Keratinocyte (primary cell): ENCODE data around the gene ANKRD28. TPM values are rescaled to one million over a fixed set of nuclear protein-coding genes. Genes with fewer than 3 reads are reported as not detected.

Source experiments
- DNase-seq: peaks from one replicate; pipeline ENCODE4 v3.0.0-alpha.2; 2011; ENCODE audit warnings: low read depth, missing footprints, low spot score
- FAIRE-seq: peaks from 2 replicates; lab custom pipeline; 2011; peaks lifted over from hg19 to GRCh38; lab: Jason Lieb, UNC
- H2AFZ ChIP-seq: 2 replicates; pipeline ENCODE4 v1.6.0; 2012; ENCODE audit warnings: low read length, control low read depth, inconsistent platforms; ENCODE audit not compliant: control insufficient read depth
- H3K27ac ChIP-seq: 2 replicates; pipeline ENCODE4 v1.5.1; 2011; ENCODE audit warnings: low read length; ENCODE audit not compliant: control insufficient read depth, insufficient read depth
- H3K27me3 ChIP-seq: 3 replicates; pipeline ENCODE4 v1.6.0; 2011; ENCODE audit warnings: low read length; ENCODE audit not compliant: control insufficient read depth, insufficient read depth; ENCODE audit errors: extremely low read depth
- H3K36me3 ChIP-seq, 2 experiments: 2 replicates in 1 of 2; 3 replicates in 1 of 2; pipeline ENCODE4 v1.5.1; 2011; ENCODE audit warnings: low read length in 2 of 2, mild to moderate bottlenecking in 1 of 2; ENCODE audit not compliant: control insufficient read depth in 2 of 2, insufficient read depth in 2 of 2; ENCODE audit errors: extremely low read depth in 1 of 2
- H3K4me1 ChIP-seq: 3 replicates; pipeline ENCODE4 v1.5.1; 2011; ENCODE audit warnings: low read length; ENCODE audit not compliant: control insufficient read depth, insufficient read depth; ENCODE audit errors: extremely low read depth
- H3K4me2 ChIP-seq: 3 replicates; pipeline ENCODE4 v1.6.0; 2011; ENCODE audit warnings: low read depth, low read length; ENCODE audit not compliant: control insufficient read depth, insufficient read depth; ENCODE audit errors: extremely low read depth
- H3K4me3 ChIP-seq, 3 experiments: fragments of 200-600 bp in 1 of 3; sonication (generic) in 1 of 3; 2 replicates in 2 of 3; 3 replicates in 1 of 3; pipeline ENCODE4 v1.5.1; 2011 to 2016; ENCODE audit warnings: low read length in 3 of 3, mild to moderate bottlenecking in 3 of 3, control low read depth in 2 of 3, inconsistent platforms in 1 of 3, low read depth in 1 of 3, mixed read lengths in 1 of 3, mixed run types in 1 of 3, moderate library complexity in 1 of 3; ENCODE audit not compliant: control insufficient read depth in 2 of 3, insufficient read depth in 2 of 3; ENCODE audit errors: extremely low read depth in 1 of 3
- H3K79me2 ChIP-seq: 2 replicates; pipeline ENCODE4 v1.6.0; 2012; ENCODE audit warnings: low read length; ENCODE audit not compliant: control insufficient read depth, insufficient read depth
- H3K9ac ChIP-seq: 3 replicates; pipeline ENCODE4 v1.6.0; 2011; ENCODE audit warnings: low read length; ENCODE audit not compliant: control insufficient read depth, insufficient read depth; ENCODE audit errors: extremely low read depth
- H3K9me1 ChIP-seq: 3 replicates; pipeline ENCODE4 v1.6.0; 2011; ENCODE audit warnings: low read length; ENCODE audit not compliant: control insufficient read depth, insufficient read depth; ENCODE audit errors: extremely low read depth
- H3K9me3 ChIP-seq: 2 replicates; pipeline ENCODE4 v1.5.1; 2012; ENCODE audit warnings: low read depth, low read length; ENCODE audit not compliant: control insufficient read depth
- H4K20me1 ChIP-seq: 3 replicates; pipeline ENCODE4 v1.6.0; 2011; ENCODE audit warnings: low read length; ENCODE audit not compliant: control insufficient read depth, insufficient read depth; ENCODE audit errors: extremely low read depth
- EZH2 ChIP-seq: IDR thresholded peaks from one replicate; pipeline ENCODE4 v1.6.1; 2012; ENCODE audit warnings: inconsistent platforms, mild to moderate bottlenecking, low read length, moderate library complexity
- dilution Hi-C: fragments of 300-500 bp; cut with MboI; formaldehyde crosslinking; loops from one replicate; pipeline ENCODE4 v1.7.0; 2020; ENCODE audit warnings: low sequenced_read_pairs; ENCODE audit not compliant: extremely low pct_ligation_motif_present
- polyA plus RNA-seq, 5 experiments: library from polyadenylated mRNA; depleted of rRNA in 3 of 5; stranded (reverse) in 3 of 5; stranded (forward) in 1 of 5; unstranded in 1 of 5; fragments of >200 nt; gene quantifications; 1 replicate in 1 of 5; 2 replicates in 3 of 5; 3 replicates in 1 of 5; pipeline versions ENCODE4 v1.2.1 to v1.2.3, GENCODE V29; 2011 to 2012; ENCODE audit warnings: missing spikeins in 2 of 5, low read depth in 1 of 5, low replicate concordance in 1 of 5
- TF ChIP-seq, protein P1 (sequence below), 3 experiments: IDR thresholded peaks in 1 of 3; conservative IDR thresholded peaks in 1 of 3; optimal IDR thresholded peaks in 1 of 3; 2 replicates in 2 of 3; 3 replicates in 1 of 3; pipeline versions ENCODE3 to v1.5.1; 2011; ENCODE audit warnings: low read length in 3 of 3, mild to moderate bottlenecking in 3 of 3, moderate library complexity in 2 of 3, control low read depth in 1 of 3, inconsistent platforms in 1 of 3; ENCODE audit not compliant: insufficient read depth in 2 of 3; ENCODE audit errors: extremely low read depth in 1 of 3

The ANKRD28 gene
- polyA plus RNA-seq, 1 donor (not counting 4 experiments of a cell fraction or from before 2014, with no cell fraction given): 32.7 TPM

DNA sequence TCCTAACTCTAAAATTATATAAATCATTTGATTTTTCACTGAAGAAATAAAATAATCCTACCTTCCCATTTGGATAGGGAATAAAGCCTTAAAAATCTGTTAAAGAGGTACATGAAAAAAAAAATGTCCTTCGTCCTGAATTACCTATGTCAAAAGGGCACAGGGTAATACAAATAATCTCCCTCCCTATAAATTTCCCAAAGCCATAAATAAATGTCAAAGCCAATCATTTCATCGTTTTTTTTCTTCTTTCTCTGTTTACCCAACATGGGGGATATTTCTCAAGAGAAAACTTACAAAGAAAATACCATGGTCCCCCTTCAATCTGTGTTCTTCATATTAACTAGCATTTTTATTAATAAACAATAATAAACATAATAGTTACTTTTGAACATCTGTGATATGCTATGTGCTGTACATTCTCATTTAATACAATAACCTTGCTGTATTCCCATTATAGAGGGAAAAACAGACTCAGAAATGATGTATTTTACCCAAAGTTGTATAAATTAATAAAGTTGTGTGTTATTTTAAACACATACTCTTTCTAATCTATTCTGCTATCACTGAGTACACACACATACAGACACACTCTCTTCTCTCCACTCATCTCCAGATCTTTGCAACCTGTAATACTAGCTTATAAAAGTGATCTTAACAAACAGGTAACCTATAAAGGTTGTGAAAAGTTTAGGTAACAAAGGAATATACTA is 910 bp upstream of the ANKRD28 start:
- Histone ChIP-seq H3K9me3 (no peaks in the 10 kb centered on the region), H3K9ac (peak overlapping the region; percentile 81), H3K27me3 (no peaks in the 10 kb centered on the region), H3K4me3 (peak overlapping the region in 1 of 3 experiments; percentile 31), H4K20me1 (no peaks in the 10 kb centered on the region), H3K79me2 (peaks cover 53% of the 10 kb centered on the region), H3K9me1 (no peaks in the 10 kb centered on the region), H3K36me3 (no peaks in the 10 kb centered on the region), H3K27ac (peak overlapping the region; percentile 89), H3K4me1 (peaks cover 25% of the 10 kb centered on the region), H2AFZ (no peak overlapping the region), H3K4me2 (peak overlapping the region; percentile 72)
- DNase-seq (no peak), FAIRE-seq (no peak)
- TF ChIP-seq, protein P1, sequence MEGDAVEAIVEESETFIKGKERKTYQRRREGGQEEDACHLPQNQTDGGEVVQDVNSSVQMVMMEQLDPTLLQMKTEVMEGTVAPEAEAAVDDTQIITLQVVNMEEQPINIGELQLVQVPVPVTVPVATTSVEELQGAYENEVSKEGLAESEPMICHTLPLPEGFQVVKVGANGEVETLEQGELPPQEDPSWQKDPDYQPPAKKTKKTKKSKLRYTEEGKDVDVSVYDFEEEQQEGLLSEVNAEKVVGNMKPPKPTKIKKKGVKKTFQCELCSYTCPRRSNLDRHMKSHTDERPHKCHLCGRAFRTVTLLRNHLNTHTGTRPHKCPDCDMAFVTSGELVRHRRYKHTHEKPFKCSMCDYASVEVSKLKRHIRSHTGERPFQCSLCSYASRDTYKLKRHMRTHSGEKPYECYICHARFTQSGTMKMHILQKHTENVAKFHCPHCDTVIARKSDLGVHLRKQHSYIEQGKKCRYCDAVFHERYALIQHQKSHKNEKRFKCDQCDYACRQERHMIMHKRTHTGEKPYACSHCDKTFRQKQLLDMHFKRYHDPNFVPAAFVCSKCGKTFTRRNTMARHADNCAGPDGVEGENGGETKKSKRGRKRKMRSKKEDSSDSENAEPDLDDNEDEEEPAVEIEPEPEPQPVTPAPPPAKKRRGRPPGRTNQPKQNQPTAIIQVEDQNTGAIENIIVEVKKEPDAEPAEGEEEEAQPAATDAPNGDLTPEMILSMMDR (optimal IDR thresholded peaks at IDR 0.05 in 1 of 3, IDR thresholded peaks at IDR 0.05 in 1 of 3, conservative IDR thresholded peaks at IDR 0.05 in 1 of 3; ENCODE audit: extremely low read depth in 1 of 3, insufficient read depth in 2 of 3, low read length in 3 of 3): no peak
- no peak for TF ChIP-seq EZH2
- dilution Hi-C loops: no loop called here

- Histone ChIP-seq H3K9me1 (no peaks in the 10 kb centered on the region), H3K9ac (peak overlapping the region; percentile 81), H2AFZ (no peak overlapping the region), H3K79me2 (peaks cover 53% of the 10 kb centered on the region), H4K20me1 (no peaks in the 10 kb centered on the region), H3K4me2 (peak overlapping the region; percentile 72), H3K4me3 (peak overlapping the region; percentile 18 to 71 (median 36)), H3K27ac (peak overlapping the region; percentile 89), H3K27me3 (no peaks in the 10 kb centered on the region), H3K9me3 (no peaks in the 10 kb centered on the region), H3K36me3 (no peaks in the 10 kb centered on the region), H3K4me1 (peaks cover 23% of the 10 kb centered on the region)
- DNase-seq (no peak), FAIRE-seq (peak; percentile 86)
- dilution Hi-C loops: no loop called here
- TF ChIP-seq, protein P1 (optimal IDR thresholded peaks at IDR 0.05 in 1 of 3, IDR thresholded peaks at IDR 0.05 in 1 of 3, conservative IDR thresholded peaks at IDR 0.05 in 1 of 3; ENCODE audit: extremely low read depth in 1 of 3, insufficient read depth in 2 of 3, low read length in 3 of 3): no peak
- TF ChIP-seq EZH2: no peak
These were observed 773 bp downstream of the ANKRD28 start for GRCh38 chr3:15796771-15797641.
